Stomach (tissue), 19 donors: Measurements from ENCODE around the gene SLC35E2B. TPM values are rescaled to one million over a fixed set of nuclear protein-coding genes. Genes with fewer than 3 reads are reported as not detected.
A peak's percentile ranks its signal among the peaks of the same experiment; 100 is the strongest.
"Not testable (repeated sequence)": the region's sequence is repeated elsewhere in the genome, so short reads cannot be mapped to it uniquely, and the experiment has no call there.

Source experiments
- DNase-seq, 2 donors: peaks; one replicate each; pipeline versions ENCODE4 v3.0.0 to v3.0.0-alpha.2; 2013 to 2019
- H3K27ac ChIP-seq, 5 donors: fragments of 200-600 bp in 4 of 5; sonication (generic) in 4 of 5; one replicate each; pipeline ENCODE4 v1.5.1; 2013 to 2019; ENCODE audit warnings: mild to moderate bottlenecking in 1 of 5, moderate library complexity in 1 of 5
- H3K27me3 ChIP-seq, 3 donors: fragments of 200-600 bp; sonication (generic); one replicate each; pipeline ENCODE4 v1.5.1; 2017 to 2019; ENCODE audit warnings: mixed run types in 1 of 3
- H3K36me3 ChIP-seq, 4 donors: fragments of 200-600 bp; sonication (generic); 1 replicate in 3 of 4; 2 replicates in 1 of 4; pipeline ENCODE4 v1.5.1; 2016 to 2019
- H3K4me1 ChIP-seq, 4 donors: fragments of 200-600 bp; sonication (generic); one replicate each; pipeline ENCODE4 v1.5.1; 2016 to 2019
- H3K4me3 ChIP-seq, 4 donors: fragments of 200-600 bp; sonication (generic) in 3 of 4; one replicate each; pipeline ENCODE4 v1.5.1; 2016 to 2019; ENCODE audit warnings: mild to moderate bottlenecking in 1 of 4
- H3K9me3 ChIP-seq, 4 donors: fragments of 200-600 bp; sonication (generic); one replicate each; pipeline ENCODE4 v1.5.1; 2016 to 2019
- CTCF ChIP-seq, 7 experiments: fragments of 450-650 bp in 4 of 7; fragments of 200-600 bp in 3 of 7; sonication (generic) in 3 of 7; IDR thresholded peaks; one replicate each; pipeline ENCODE4 v1.5.1; 2016 to 2019; ENCODE audit warnings: antibody characterized with exemption in 7 of 7, control low read depth in 2 of 7, mild to moderate bottlenecking in 1 of 7
- EP300 ChIP-seq: sonication (generic); formaldehyde crosslinking; IDR thresholded peaks from one replicate; pipeline ENCODE4 v1.6.1; 2017; ENCODE audit warnings: antibody characterized with exemption
- POLR2A ChIP-seq, 4 donors: fragments of 450-650 bp; IDR thresholded peaks; one replicate each; pipeline ENCODE4 v1.6.1; 2016; ENCODE audit warnings: antibody characterized with exemption in 4 of 4, control low read depth in 2 of 4, mild to moderate bottlenecking in 1 of 4, moderate library complexity in 1 of 4
- POLR2AphosphoS5 ChIP-seq, 3 donors: sonication (generic); formaldehyde crosslinking; IDR thresholded peaks; one replicate each; pipeline ENCODE4 v1.6.1; 2016; ENCODE audit warnings: antibody characterized with exemption in 3 of 3
- WGBS, 5 donors: extraction: QIAGEN DNeasy Blood & Tissue Kit in 3 of 5; methylation state at CpG; one replicate each; pipeline versions ENCODE4 v1.1.5 to v1.1.7; 2013 to 2018; 5-methylcytosine and 5-hydroxymethylcytosine counted together
- intact Hi-C: fragments of 100-400 bp; cut with DNase I; formaldehyde crosslinking; loops from one replicate; pipeline ENCODE4 v1.15.1; 2023; ENCODE audit warnings: low total_unique reads
- long read RNA-seq, 10 donors: transcript quantifications; one replicate each; lab custom pipeline, GENCODE V29; 2026
- polyA plus RNA-seq, 3 donors: library from polyadenylated mRNA; stranded (reverse); fragments of 200-250 nt; gene quantifications; one replicate each; pipeline ENCODE4 v1.2.3, GENCODE V29; 2013
- total RNA-seq, 5 donors: library from RNA; depleted of rRNA; stranded (reverse); fragments of >200 nt; gene quantifications; one replicate each; pipeline versions ENCODE4 v1.1.0 to v1.2.3, GENCODE V29; 2014 to 2016
- donor health status: healthy with polysubstance abuse.
- donor health status: Bipolar disorder and iron deficiency.
- donor health status: healthy.

The SLC35E2B gene
- total RNA-seq (100 to 1,000 TPM in 1 of 5 donors, 10 to 100 TPM in 4; 16.9 to 105 (median 64.5) TPM), polyA plus RNA-seq (10 to 100 TPM; 11.2 to 16.7 (median 11.3) TPM)
- long read RNA-seq, donor 1, full-length matches to known transcripts = 5 of 5 reads
- long read RNA-seq, donor 1, partial matches to known transcripts = 0 of 5 reads
- long read RNA-seq, donor 1, other reads (novel, unspliced or antisense) = 0 of 5 reads
- long read RNA-seq, donor 2, full-length matches to known transcripts = 4 of 4 reads
- long read RNA-seq, donor 2, partial matches to known transcripts = 0 of 4 reads
- long read RNA-seq, donor 2, other reads (novel, unspliced or antisense) = 0 of 4 reads
- long read RNA-seq, donor 3, full-length matches to known transcripts = 3 of 3 reads
- long read RNA-seq, donor 3, partial matches to known transcripts = 0 of 3 reads
- long read RNA-seq, donor 3, other reads (novel, unspliced or antisense) = 0 of 3 reads
- long read RNA-seq, donor 4 = 0 reads
- long read RNA-seq, donor 5, full-length matches to known transcripts = 9 of 30 reads
- long read RNA-seq, donor 5, partial matches to known transcripts = 21 of 30 reads
- long read RNA-seq, donor 5, other reads (novel, unspliced or antisense) = 0 of 30 reads
- long read RNA-seq, donor 6 = 0 reads
- long read RNA-seq, donor 7, full-length matches to known transcripts = 4 of 4 reads
- long read RNA-seq, donor 7, partial matches to known transcripts = 0 of 4 reads
- long read RNA-seq, donor 7, other reads (novel, unspliced or antisense) = 0 of 4 reads
- long read RNA-seq, donor 8, full-length matches to known transcripts = 6 of 23 reads
- long read RNA-seq, donor 8, partial matches to known transcripts = 17 of 23 reads
- long read RNA-seq, donor 8, other reads (novel, unspliced or antisense) = 0 of 23 reads
- long read RNA-seq, donor 9, full-length matches to known transcripts = 2 of 2 reads
- long read RNA-seq, donor 9, partial matches to known transcripts = 0 of 2 reads
- long read RNA-seq, donor 9, other reads (novel, unspliced or antisense) = 0 of 2 reads
- long read RNA-seq, donor 10, full-length matches to known transcripts = 3 of 13 reads
- long read RNA-seq, donor 10, partial matches to known transcripts = 10 of 13 reads
- long read RNA-seq, donor 10, other reads (novel, unspliced or antisense) = 0 of 13 reads

GRCh38 chr1:1692714-1693647, at the start of gene SLC35E2B:
Gene SLC35E2B, minus strand, starts transcription at chr1:1692795. Its CDS starts 16,096 bp downstream, at chr1:1676699.
- H3K9me3 ChIP-seq, intact Hi-C loops, H3K27me3 ChIP-seq: not testable (repeated sequence)
- H3K4me1 ChIP-seq = peaks cover 0 to 31% (median 12%) of the 10 kb centered on the region in 4 donors
- peak; percentile 58 to 68 (median 58) for TF ChIP-seq POLR2AphosphoS5 (IDR thresholded peaks at IDR 0.05)
- H3K27ac ChIP-seq = peak within 1 kb of the TSS; percentile 88 to 93 (median 91)
- H3K36me3 ChIP-seq = peaks cover 0 to 17% (median 3%) of the 10 kb centered on the region in 4 donors
- 0 to 1% (median 0%) methylated on average over 10 to 41 of the region's 98 CpGs; no CpG with 5 or more reads in 1 of the 5 donors for WGBS, 5 donors
- H3K4me3 ChIP-seq = peak within 1 kb of the TSS; percentile 54 to 60 (median 56)
- peak; percentile 90 to 97 for DNase-seq

- Histone ChIP-seq H3K4me1 (peaks cover 0 to 14% (median 6%) of the 10 kb centered on the region in 4 donors), H3K27ac (peak overlapping the region in 4 of 5 donors; percentile 52 to 74 (median 61)), H3K36me3 (peaks cover 3 to 35% (median 22%) of the 10 kb centered on the region in 4 donors)
- 67 to 82% (median 72%) methylated on average over 10 to 12 of the region's 12 CpGs for WGBS, 5 donors
- DNase-seq, intact Hi-C loops, H3K9me3 ChIP-seq, H3K27me3 ChIP-seq, H3K4me3 ChIP-seq: not testable (repeated sequence)
- peak in 2 of 3 donors; percentile 18 to 56 for TF ChIP-seq POLR2AphosphoS5 (IDR thresholded peaks at IDR 0.05)
Observed at GRCh38 chr1:1741013-1741412, 48.4 kb upstream of the SLC35E2B start.

- WGBS, 5 donors = 71 to 86% (median 84%) methylated on average over 10 to 12 of the region's 22 CpGs; no CpG with 5 or more reads in 2 of the 5 donors
- H3K9me3 ChIP-seq, intact Hi-C loops, H3K4me3 ChIP-seq, H3K27me3 ChIP-seq, H3K27ac ChIP-seq, DNase-seq: not testable (repeated sequence)
- Histone ChIP-seq H3K4me1 (peaks cover 0 to 14% (median 6%) of the 10 kb centered on the region in 4 donors), H3K36me3 (peaks cover 3 to 53% (median 39%) of the 10 kb centered on the region in 4 donors)
Observed at GRCh38 chr1:1738799-1739337, 46.3 kb upstream of the SLC35E2B start.

- H3K27me3 ChIP-seq, DNase-seq, H3K4me3 ChIP-seq, H3K9me3 ChIP-seq, H3K27ac ChIP-seq, H3K4me1 ChIP-seq, intact Hi-C loops: not testable (repeated sequence)
- 86 to 96% (median 89%) methylated on average over 6 to 31 of the region's 44 CpGs; no CpG with 5 or more reads in 1 of the 5 donors for WGBS, 5 donors
- H3K36me3 ChIP-seq = peaks cover 6 to 59% (median 48%) of the 10 kb centered on the region in 4 donors
Observed at GRCh38 chr1:1737675-1738590, 45.3 kb upstream of the SLC35E2B start.

- Histone ChIP-seq H3K36me3 (peaks cover 19 to 68% (median 61%) of the 10 kb centered on the region in 4 donors), H3K9me3 (no peaks in the 10 kb centered on the region), H3K27me3 (no peaks in the 10 kb centered on the region), H3K4me1 (peaks cover 0 to 5% (median 2%) of the 10 kb centered on the region in 4 donors), H3K4me3 (no peak overlapping the region), H3K27ac (no peak overlapping the region)
- intact Hi-C loops = no loop called here
- 87 to 93% (median 91%) methylated on average over 13 to 17 of the region's 17 CpGs for WGBS, 5 donors
- DNase-seq = no peak
- TF ChIP-seq EP300 = no peak
- TF ChIP-seq CTCF (IDR thresholded peaks at IDR 0.05) = no peak
- no peak for TF ChIP-seq POLR2AphosphoS5 (IDR thresholded peaks at IDR 0.05)
- TF ChIP-seq POLR2A (IDR thresholded peaks at IDR 0.05) = no peak
Observed at GRCh38 chr1:1732381-1732780, 39.8 kb upstream of the SLC35E2B start.
